ENCODE data around the gene SEL1L3. TPM values are rescaled to one million over a fixed set of nuclear protein-coding genes. Genes with fewer than 3 reads are reported as not detected.

Gene SEL1L3
- total and polyA plus RNA-seq, 9 of the 15 experiments (the other 6 are each of a cell fraction or from before 2014, with no cell fraction given), result 10.0 to 44.3 (median 21.6) TPM

DNA sequence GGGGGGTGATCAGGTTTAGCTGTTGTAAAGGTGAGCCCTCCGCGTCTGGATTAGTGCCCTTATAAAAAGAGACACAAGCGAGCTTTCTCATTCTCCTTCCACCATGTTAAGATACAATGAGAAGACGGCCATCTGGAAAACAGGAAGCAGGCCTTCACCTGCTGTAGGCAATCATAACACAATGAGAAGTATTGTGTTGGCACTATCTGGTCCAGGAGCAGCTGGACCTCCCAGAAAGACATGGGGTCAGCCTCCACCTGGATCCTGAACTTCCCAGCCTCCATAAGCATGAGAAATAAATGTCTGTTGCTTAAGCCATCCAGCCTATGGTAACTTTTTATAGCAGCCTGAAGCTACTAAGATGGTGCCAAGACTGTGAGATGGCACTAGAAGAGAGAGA, 42.6 kb upstream of the SEL1L3 start:
- 50% methylated on average over 4 of the region's 4 CpGs for WGBS (ENCODE audit: insufficient coverage, low coverage, missing lambda C conversion rate)
- TF ChIP-seq HNRNPLL (IDR thresholded peaks at IDR 0.05; ENCODE audit: low read depth, low read length, poor library complexity, severe bottlenecking) (no peak), PHB2 (IDR thresholded peaks at IDR 0.05; ENCODE audit: low read depth) (no peak), ZKSCAN8 (CRISPR knock-in tag; IDR thresholded peaks at IDR 0.05) (no peak), FUS (optimal IDR thresholded peaks at IDR 0.05; ENCODE audit: low read depth, low read length) (no peak), SNIP1 (IDR thresholded peaks at IDR 0.05; ENCODE audit: low read depth) (no peak), FOS (IDR thresholded peaks at IDR 0.05; ENCODE audit: extremely low read depth, insufficient read length) (no peak), CHD1 (IDR thresholded peaks at IDR 0.05; ENCODE audit: low read length) (no peak), ZSCAN32 (CRISPR knock-in tag; IDR thresholded peaks at IDR 0.05) (no peak), SETDB1 (IDR thresholded peaks at IDR 0.05; ENCODE audit: low read length) (no peak), SP1 (CRISPR knock-in tag; IDR thresholded peaks at IDR 0.05) (no peak), TCF7L2 (IDR thresholded peaks at IDR 0.05; ENCODE audit: low read depth, low read length) (no peak), SMARCA4 (IDR thresholded peaks at IDR 0.05) (no peak)
- TF ChIP-seq, protein P1, sequence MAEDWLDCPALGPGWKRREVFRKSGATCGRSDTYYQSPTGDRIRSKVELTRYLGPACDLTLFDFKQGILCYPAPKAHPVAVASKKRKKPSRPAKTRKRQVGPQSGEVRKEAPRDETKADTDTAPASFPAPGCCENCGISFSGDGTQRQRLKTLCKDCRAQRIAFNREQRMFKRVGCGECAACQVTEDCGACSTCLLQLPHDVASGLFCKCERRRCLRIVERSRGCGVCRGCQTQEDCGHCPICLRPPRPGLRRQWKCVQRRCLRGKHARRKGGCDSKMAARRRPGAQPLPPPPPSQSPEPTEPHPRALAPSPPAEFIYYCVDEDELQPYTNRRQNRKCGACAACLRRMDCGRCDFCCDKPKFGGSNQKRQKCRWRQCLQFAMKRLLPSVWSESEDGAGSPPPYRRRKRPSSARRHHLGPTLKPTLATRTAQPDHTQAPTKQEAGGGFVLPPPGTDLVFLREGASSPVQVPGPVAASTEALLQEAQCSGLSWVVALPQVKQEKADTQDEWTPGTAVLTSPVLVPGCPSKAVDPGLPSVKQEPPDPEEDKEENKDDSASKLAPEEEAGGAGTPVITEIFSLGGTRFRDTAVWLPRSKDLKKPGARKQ (CRISPR knock-in tag; IDR thresholded peaks at IDR 0.05), result no peak
- TF ChIP-seq, protein P2, sequence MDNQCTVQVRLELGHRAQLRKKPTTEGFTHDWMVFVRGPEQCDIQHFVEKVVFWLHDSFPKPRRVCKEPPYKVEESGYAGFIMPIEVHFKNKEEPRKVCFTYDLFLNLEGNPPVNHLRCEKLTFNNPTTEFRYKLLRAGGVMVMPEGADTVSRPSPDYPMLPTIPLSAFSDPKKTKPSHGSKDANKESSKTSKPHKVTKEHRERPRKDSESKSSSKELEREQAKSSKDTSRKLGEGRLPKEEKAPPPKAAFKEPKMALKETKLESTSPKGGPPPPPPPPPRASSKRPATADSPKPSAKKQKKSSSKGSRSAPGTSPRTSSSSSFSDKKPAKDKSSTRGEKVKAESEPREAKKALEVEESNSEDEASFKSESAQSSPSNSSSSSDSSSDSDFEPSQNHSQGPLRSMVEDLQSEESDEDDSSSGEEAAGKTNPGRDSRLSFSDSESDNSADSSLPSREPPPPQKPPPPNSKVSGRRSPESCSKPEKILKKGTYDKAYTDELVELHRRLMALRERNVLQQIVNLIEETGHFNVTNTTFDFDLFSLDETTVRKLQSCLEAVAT (IDR thresholded peaks at IDR 0.05), result no peak
- TF ChIP-seq, protein P3, sequence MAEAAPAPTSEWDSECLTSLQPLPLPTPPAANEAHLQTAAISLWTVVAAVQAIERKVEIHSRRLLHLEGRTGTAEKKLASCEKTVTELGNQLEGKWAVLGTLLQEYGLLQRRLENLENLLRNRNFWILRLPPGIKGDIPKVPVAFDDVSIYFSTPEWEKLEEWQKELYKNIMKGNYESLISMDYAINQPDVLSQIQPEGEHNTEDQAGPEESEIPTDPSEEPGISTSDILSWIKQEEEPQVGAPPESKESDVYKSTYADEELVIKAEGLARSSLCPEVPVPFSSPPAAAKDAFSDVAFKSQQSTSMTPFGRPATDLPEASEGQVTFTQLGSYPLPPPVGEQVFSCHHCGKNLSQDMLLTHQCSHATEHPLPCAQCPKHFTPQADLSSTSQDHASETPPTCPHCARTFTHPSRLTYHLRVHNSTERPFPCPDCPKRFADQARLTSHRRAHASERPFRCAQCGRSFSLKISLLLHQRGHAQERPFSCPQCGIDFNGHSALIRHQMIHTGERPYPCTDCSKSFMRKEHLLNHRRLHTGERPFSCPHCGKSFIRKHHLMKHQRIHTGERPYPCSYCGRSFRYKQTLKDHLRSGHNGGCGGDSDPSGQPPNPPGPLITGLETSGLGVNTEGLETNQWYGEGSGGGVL (CRISPR knock-in tag; IDR thresholded peaks at IDR 0.05), result no peak
- TF ChIP-seq, protein P4, sequence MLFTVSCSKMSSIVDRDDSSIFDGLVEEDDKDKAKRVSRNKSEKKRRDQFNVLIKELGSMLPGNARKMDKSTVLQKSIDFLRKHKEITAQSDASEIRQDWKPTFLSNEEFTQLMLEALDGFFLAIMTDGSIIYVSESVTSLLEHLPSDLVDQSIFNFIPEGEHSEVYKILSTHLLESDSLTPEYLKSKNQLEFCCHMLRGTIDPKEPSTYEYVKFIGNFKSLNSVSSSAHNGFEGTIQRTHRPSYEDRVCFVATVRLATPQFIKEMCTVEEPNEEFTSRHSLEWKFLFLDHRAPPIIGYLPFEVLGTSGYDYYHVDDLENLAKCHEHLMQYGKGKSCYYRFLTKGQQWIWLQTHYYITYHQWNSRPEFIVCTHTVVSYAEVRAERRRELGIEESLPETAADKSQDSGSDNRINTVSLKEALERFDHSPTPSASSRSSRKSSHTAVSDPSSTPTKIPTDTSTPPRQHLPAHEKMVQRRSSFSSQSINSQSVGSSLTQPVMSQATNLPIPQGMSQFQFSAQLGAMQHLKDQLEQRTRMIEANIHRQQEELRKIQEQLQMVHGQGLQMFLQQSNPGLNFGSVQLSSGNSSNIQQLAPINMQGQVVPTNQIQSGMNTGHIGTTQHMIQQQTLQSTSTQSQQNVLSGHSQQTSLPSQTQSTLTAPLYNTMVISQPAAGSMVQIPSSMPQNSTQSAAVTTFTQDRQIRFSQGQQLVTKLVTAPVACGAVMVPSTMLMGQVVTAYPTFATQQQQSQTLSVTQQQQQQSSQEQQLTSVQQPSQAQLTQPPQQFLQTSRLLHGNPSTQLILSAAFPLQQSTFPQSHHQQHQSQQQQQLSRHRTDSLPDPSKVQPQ (CRISPR knock-in tag; IDR thresholded peaks at IDR 0.05; ENCODE audit: borderline replicate concordance), result no peak

More for the DNA sequence above, 42.6 kb upstream of the SEL1L3 start:
- POLR2A ChIA-PET, result interaction anchor here (0.6 kb wide), 1 partner anchor 10 kb away, joined by 3 read pairs; no protein-coding TSS in a partner anchor
- no peak for ATAC-seq
- Histone ChIP-seq H3K36me3 (ENCODE audit: control insufficient read depth, insufficient read depth, low read length) (no peaks in the 10 kb centered on the region), H3K4me1 (replicated peaks in 1 of 2; ENCODE audit: control insufficient read depth in 2 of 2, insufficient read depth in 2 of 2, low read length in 2 of 2) (peaks cover 0 to 2% of the 10 kb centered on the region in 2 experiments; a peak in 2 of 5 replicates), H3K9ac (ENCODE audit: insufficient read depth in 1 of 2, low read depth in 2 of 2, low read length in 2 of 2) (no peak overlapping the region), H3K4me2 (ENCODE audit: insufficient read depth, low read length) (no peak overlapping the region), H3K27ac (ENCODE audit: extremely low read depth, low read depth, low read length) (no peak overlapping the region), H3K4me3 (no peak overlapping the region), H3K27me3 (ENCODE audit: control insufficient read depth in 2 of 2, insufficient read depth in 2 of 2, low read length in 2 of 2) (peaks cover 19 to 48% of the 10 kb centered on the region in 2 experiments; a peak in 4 of 5 replicates), H3K79me2 (ENCODE audit: control insufficient read depth, insufficient read depth, low read length) (no peaks in the 10 kb centered on the region), H2AFZ (ENCODE audit: low read depth, low read length) (no peak overlapping the region), H3K9me1 (ENCODE audit: control insufficient read depth, insufficient read depth, low read length) (no peaks in the 10 kb centered on the region), H3K9me3 (replicated peaks; ENCODE audit: control insufficient read depth, insufficient read depth, low read depth, low read length) (no peaks in the 10 kb centered on the region), H4K20me1 (replicated peaks; ENCODE audit: control insufficient read depth, insufficient read depth, low read length) (0 out of 2 replicates have a peak, but pooled peaks cover 3% of the 10 kb centered on the region)
- CTCF ChIA-PET (ENCODE audit: low intra/inter-chr PET ratio), result no interaction called here
- BruUV-seq (replicated peaks), result no TSS peak
- intact Hi-C loops (cut with micrococcal nuclease), result no loop called here
- in situ Hi-C loops (cut with MboI), result no loop called here
- FAIRE-seq, result no peak
- no peak for DNase-seq (ENCODE audit: extremely low read depth in 1 of 4, low spot score in 3 of 4)
